Uterus (tissue), 2 donors: ENCODE measurements around the gene LYPD8.

Experiments
- CTCF ChIP-seq, 4 experiments: fragments of 200-600 bp in 2 of 4; fragments of 450-650 bp in 2 of 4; sonication (generic) in 2 of 4; IDR thresholded peaks; one replicate each; pipeline ENCODE4 v1.5.1; 2016 to 2019; ENCODE audit warnings: antibody characterized with exemption in 4 of 4, mild to moderate bottlenecking in 2 of 4, moderate library complexity in 1 of 4
- POLR2A ChIP-seq, 2 donors: fragments of 450-650 bp; IDR thresholded peaks; one replicate each; pipeline ENCODE4 v1.6.1; 2016; ENCODE audit warnings: antibody characterized with exemption in 2 of 2, mild to moderate bottlenecking in 1 of 2, moderate library complexity in 1 of 2

GRCh38 chr1:248782416-248783141 is 27.0 kb upstream of the LYPD8 start:
- TF ChIP-seq CTCF (IDR thresholded peaks at IDR 0.05): no peak
- TF ChIP-seq POLR2A (IDR thresholded peaks at IDR 0.05): no peak
